ENCODE data around the gene NAP1L1. TPM values are rescaled to one million over a fixed set of nuclear protein-coding genes. Genes with fewer than 3 reads are reported as not detected.

The NAP1L1 gene
- total RNA-seq, 1 experiment from 2014 or later: 620 TPM

DNA sequence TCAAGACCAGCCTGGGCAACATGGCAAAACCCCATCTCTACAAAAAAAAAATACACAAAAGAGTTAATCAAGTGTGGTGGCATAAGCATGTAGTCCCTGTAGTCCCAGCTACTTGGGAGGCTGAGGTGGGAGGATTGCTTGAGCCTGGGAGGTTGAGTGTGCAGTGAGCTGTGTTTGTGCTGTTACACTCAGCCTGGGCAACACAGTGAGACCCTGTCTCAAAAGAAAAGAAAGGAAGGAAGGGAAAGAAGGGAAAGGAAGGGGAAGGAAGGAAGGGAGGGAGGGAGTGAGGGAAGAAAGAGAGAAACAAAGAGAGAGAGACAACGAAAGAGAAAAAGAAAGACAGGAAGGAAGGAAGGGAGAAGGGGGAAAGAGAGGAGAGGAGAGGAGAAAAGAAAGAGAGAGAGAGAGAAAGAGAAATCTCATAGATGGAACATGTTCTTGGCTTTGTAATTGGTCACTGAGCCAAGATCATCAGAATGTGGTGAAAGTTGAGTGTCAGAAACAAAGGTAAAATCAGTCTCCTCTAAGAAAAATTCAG, 26.8 kb upstream of the NAP1L1 start:
- no peak overlapping the region for H3K4me3 ChIP-seq (ENCODE audit: low read depth in 2 of 2, low read length in 2 of 2)
- TF ChIP-seq, protein P1, sequence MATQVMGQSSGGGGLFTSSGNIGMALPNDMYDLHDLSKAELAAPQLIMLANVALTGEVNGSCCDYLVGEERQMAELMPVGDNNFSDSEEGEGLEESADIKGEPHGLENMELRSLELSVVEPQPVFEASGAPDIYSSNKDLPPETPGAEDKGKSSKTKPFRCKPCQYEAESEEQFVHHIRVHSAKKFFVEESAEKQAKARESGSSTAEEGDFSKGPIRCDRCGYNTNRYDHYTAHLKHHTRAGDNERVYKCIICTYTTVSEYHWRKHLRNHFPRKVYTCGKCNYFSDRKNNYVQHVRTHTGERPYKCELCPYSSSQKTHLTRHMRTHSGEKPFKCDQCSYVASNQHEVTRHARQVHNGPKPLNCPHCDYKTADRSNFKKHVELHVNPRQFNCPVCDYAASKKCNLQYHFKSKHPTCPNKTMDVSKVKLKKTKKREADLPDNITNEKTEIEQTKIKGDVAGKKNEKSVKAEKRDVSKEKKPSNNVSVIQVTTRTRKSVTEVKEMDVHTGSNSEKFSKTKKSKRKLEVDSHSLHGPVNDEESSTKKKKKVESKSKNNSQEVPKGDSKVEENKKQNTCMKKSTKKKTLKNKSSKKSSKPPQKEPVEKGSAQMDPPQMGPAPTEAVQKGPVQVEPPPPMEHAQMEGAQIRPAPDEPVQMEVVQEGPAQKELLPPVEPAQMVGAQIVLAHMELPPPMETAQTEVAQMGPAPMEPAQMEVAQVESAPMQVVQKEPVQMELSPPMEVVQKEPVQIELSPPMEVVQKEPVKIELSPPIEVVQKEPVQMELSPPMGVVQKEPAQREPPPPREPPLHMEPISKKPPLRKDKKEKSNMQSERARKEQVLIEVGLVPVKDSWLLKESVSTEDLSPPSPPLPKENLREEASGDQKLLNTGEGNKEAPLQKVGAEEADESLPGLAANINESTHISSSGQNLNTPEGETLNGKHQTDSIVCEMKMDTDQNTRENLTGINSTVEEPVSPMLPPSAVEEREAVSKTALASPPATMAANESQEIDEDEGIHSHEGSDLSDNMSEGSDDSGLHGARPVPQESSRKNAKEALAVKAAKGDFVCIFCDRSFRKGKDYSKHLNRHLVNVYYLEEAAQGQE (IDR thresholded peaks at IDR 0.05; ENCODE audit: insufficient read depth in 1 of 2, low read depth in 2 of 2, low read length in 1 of 2): no peak
- TF ChIP-seq TCF7L2 (IDR thresholded peaks at IDR 0.05; ENCODE audit: low read depth, low read length) (no peak), SIN3A (IDR thresholded peaks at IDR 0.05; ENCODE audit: borderline replicate concordance, insufficient read depth, low read depth, low read length) (no peak), POLR2AphosphoS5 (IDR thresholded peaks at IDR 0.05; ENCODE audit: low read depth, low read length) (no peak)
- TF ChIP-seq, protein P2, sequence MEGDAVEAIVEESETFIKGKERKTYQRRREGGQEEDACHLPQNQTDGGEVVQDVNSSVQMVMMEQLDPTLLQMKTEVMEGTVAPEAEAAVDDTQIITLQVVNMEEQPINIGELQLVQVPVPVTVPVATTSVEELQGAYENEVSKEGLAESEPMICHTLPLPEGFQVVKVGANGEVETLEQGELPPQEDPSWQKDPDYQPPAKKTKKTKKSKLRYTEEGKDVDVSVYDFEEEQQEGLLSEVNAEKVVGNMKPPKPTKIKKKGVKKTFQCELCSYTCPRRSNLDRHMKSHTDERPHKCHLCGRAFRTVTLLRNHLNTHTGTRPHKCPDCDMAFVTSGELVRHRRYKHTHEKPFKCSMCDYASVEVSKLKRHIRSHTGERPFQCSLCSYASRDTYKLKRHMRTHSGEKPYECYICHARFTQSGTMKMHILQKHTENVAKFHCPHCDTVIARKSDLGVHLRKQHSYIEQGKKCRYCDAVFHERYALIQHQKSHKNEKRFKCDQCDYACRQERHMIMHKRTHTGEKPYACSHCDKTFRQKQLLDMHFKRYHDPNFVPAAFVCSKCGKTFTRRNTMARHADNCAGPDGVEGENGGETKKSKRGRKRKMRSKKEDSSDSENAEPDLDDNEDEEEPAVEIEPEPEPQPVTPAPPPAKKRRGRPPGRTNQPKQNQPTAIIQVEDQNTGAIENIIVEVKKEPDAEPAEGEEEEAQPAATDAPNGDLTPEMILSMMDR (IDR thresholded peaks at IDR 0.05): no peak
- H3K36me3 ChIP-seq (ENCODE audit: control insufficient read depth, insufficient read depth, low read length): no peaks in the 10 kb centered on the region
- no peaks in the 10 kb centered on the region for H3K4me1 ChIP-seq (ENCODE audit: control insufficient read depth, insufficient read depth, low read length)
- ATAC-seq (no peak), DNase-seq (ENCODE audit: low read depth, low spot score) (no peak)
- POLR2A ChIA-PET: interaction anchor here (0.6 kb wide), 1 partner anchor 30 kb away, joined by 4 read pairs; no protein-coding TSS in a partner anchor
- intact Hi-C loops (cut with micrococcal nuclease; ENCODE audit: unreplicated experiment): no loop called here
- CTCF ChIA-PET: no interaction called here
- in situ Hi-C loops (cut with HindIII; ENCODE audit: low pct_unique_long_range_greater_than_20kb, low sequenced_read_pairs): no loop called here
- no peaks in the 10 kb centered on the region for H3K9me3 ChIP-seq (ENCODE audit: control insufficient read depth, insufficient read depth, low read depth, low read length)
- H3K27me3 ChIP-seq (ENCODE audit: control insufficient read depth, insufficient read depth, low read length): no peaks in the 10 kb centered on the region
- no TSS peak for BruUV-seq (replicated peaks)
- no peak overlapping the region for H3K27ac ChIP-seq (ENCODE audit: low read length)

DNA sequence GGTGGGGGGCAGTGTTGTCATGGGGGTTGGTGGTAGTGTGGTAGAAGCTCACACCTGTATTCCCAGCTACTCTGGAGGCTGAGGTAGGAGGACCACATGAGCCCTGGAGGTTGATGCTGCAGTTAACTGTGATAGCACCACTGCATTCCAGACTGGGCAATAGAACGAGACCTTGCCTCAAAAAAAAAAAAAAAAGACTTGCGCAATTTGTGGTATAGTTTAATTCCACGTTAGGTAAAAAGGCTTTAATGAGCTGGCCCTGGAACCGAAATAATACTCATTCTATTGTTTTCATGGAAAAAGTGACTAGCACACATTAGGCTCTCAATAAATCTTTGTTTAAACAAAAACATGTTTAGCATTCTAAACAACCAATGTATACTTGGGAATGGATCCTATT, 25.4 kb upstream of the NAP1L1 start:
- no peak overlapping the region for H3K27ac ChIP-seq (ENCODE audit: low read length)
- H3K4me1 ChIP-seq (ENCODE audit: control insufficient read depth, insufficient read depth, low read length): no peaks in the 10 kb centered on the region
- intact Hi-C loops (cut with micrococcal nuclease; ENCODE audit: unreplicated experiment) (no loop called here), in situ Hi-C loops (cut with HindIII; ENCODE audit: low pct_unique_long_range_greater_than_20kb, low sequenced_read_pairs) (no loop called here)
- no peaks in the 10 kb centered on the region for H3K27me3 ChIP-seq (ENCODE audit: control insufficient read depth, insufficient read depth, low read length)
- DNase-seq (ENCODE audit: low read depth, low spot score) (no peak), ATAC-seq (no peak)
- no peaks in the 10 kb centered on the region for H3K9me3 ChIP-seq (ENCODE audit: control insufficient read depth, insufficient read depth, low read depth, low read length)
- no peak overlapping the region for H3K4me3 ChIP-seq (ENCODE audit: low read depth in 2 of 2, low read length in 2 of 2)
- BruUV-seq (replicated peaks): no TSS peak
- CTCF ChIA-PET: no interaction called here
- POLR2A ChIA-PET: interaction anchor here (0.5 kb wide), 1 partner anchor 17 kb away, joined by 3 read pairs; no protein-coding TSS in a partner anchor
- H3K36me3 ChIP-seq (ENCODE audit: control insufficient read depth, insufficient read depth, low read length): no peaks in the 10 kb centered on the region
- TF ChIP-seq TCF7L2 (IDR thresholded peaks at IDR 0.05; ENCODE audit: low read depth, low read length) (no peak), POLR2AphosphoS5 (IDR thresholded peaks at IDR 0.05; ENCODE audit: low read depth, low read length) (no peak), SIN3A (IDR thresholded peaks at IDR 0.05; ENCODE audit: borderline replicate concordance, insufficient read depth, low read depth, low read length) (no peak)
- TF ChIP-seq, protein P1 (IDR thresholded peaks at IDR 0.05; ENCODE audit: insufficient read depth in 1 of 2, low read depth in 2 of 2, low read length in 1 of 2): no peak
- TF ChIP-seq, protein P2 (IDR thresholded peaks at IDR 0.05): no peak

Measured in Panc1 (cell line).